ENCODE measurements around the gene FOXL2. TPM values are rescaled to one million over a fixed set of nuclear protein-coding genes. Genes with fewer than 3 reads are reported as not detected.

The FOXL2 gene
- total and polyA plus RNA-seq, 7 donors, result 0.01 to 0.39 (median 0.21) TPM; not detected in 3

Other genes starting within 250 kb of the FOXL2 start
- 10 to 100 TPM; 14.6 to 46.3 (median 24.5) TPM for gene PIK3CB, start 112.2 kb downstream of the FOXL2 start, total RNA-seq
- gene PIK3CB, start 112.2 kb downstream of the FOXL2 start, polyA plus RNA-seq, result 10 to 100 TPM in 2 of 3 donors, 1 to 10 TPM in 1; 5.8 to 39.1 (median 18.1) TPM
- gene FOXL2NB, start 80 bp upstream of the FOXL2 start, total RNA-seq, result under 1 TPM in 1 of 4 donors, not detected in 3; 0.14 TPM
- gene FOXL2NB, start 80 bp upstream of the FOXL2 start, polyA plus RNA-seq, result under 1 TPM in 1 of 3 donors, not detected in 2; 0.06 TPM
- gene PRR23A, start 59.1 kb upstream of the FOXL2 start, total RNA-seq, result not detected
- not detected for gene PRR23A, start 59.1 kb upstream of the FOXL2 start, polyA plus RNA-seq
- not detected for gene PRR23B, start 73.8 kb upstream of the FOXL2 start, total RNA-seq
- gene PRR23B, start 73.8 kb upstream of the FOXL2 start, polyA plus RNA-seq, result not detected
- not detected for gene PRR23C, start 97.8 kb upstream of the FOXL2 start, total RNA-seq
- not detected for gene PRR23C, start 97.8 kb upstream of the FOXL2 start, polyA plus RNA-seq

Measured in psoas muscle (tissue), 7 donors.